K562 treated with DMSO at 1 percent for 48 hours (cell line): ENCODE results near the gene MAP3K3. TPM values are rescaled to one million over a fixed set of nuclear protein-coding genes. Genes with fewer than 3 reads are reported as not detected.

Experiments
- total RNA-seq: library from RNA; unstranded; fragments of 300-600 nt; gene quantifications from 2 replicates; pipeline ENCODE4 v1.2.3, GENCODE V29; 2022; ENCODE audit warnings: low replicate concordance; ENCODE audit errors: extremely low read depth

The MAP3K3 gene
- total RNA-seq = not detected in 2 replicates

GRCh38 chr17:63621684-63622573 is at the start of gene MAP3K3:
MAP3K3 (plus strand) TSS chr17:63622417; CDS start chr17:63622760, 343 bp downstream.

GRCh38 chr17:63600569-63601438 is 21.4 kb upstream of the MAP3K3 start, which contains the start of gene TACO1:
TACO1 (plus strand) TSS chr17:63600895; CDS start chr17:63601084, 189 bp downstream.

GRCh38 chr17:63699638-63700527 is 77.7 kb downstream of the MAP3K3 start, which contains the start of gene LIMD2:
LIMD2 (minus strand) TSS chr17:63700125; CDS start chr17:63699298, 827 bp downstream.

GRCh38 chr17:63741408-63742173 is 119.4 kb downstream of the MAP3K3 start, which contains the start of gene STRADA:
STRADA (minus strand) TSS chr17:63741799; CDS start chr17:63728369, 13,430 bp downstream.

Other genes starting within 250 kb of the MAP3K3 start
- gene CYB561, start 176.1 kb upstream of the MAP3K3 start, total RNA-seq = not detected in 2 replicates
- gene ACE, start 145.4 kb upstream of the MAP3K3 start, total RNA-seq = not detected in 2 replicates
- not detected in 2 replicates for gene KCNH6, start 99.1 kb upstream of the MAP3K3 start, total RNA-seq
- not detected in 2 replicates for gene DCAF7, start 71.9 kb upstream of the MAP3K3 start, total RNA-seq
- gene TACO1, start 21.5 kb upstream of the MAP3K3 start, total RNA-seq = not detected in 2 replicates
- gene LIMD2, start 77.7 kb downstream of the MAP3K3 start, total RNA-seq = not detected in 2 replicates
- gene STRADA, start 119.4 kb downstream of the MAP3K3 start, total RNA-seq = not detected in 2 replicates
- not detected in 2 replicates for gene CCDC47, start 151.2 kb downstream of the MAP3K3 start, total RNA-seq
- gene DDX42, start 151.8 kb downstream of the MAP3K3 start, total RNA-seq = not detected in 2 replicates
- gene PSMC5, start 205.0 kb downstream of the MAP3K3 start, total RNA-seq = 726 TPM in 1 of 2 replicates, not detected in the other
- not detected in 2 replicates for gene FTSJ3, start 205.2 kb downstream of the MAP3K3 start, total RNA-seq
- gene SMARCD2, start 220.3 kb downstream of the MAP3K3 start, total RNA-seq = not detected in 2 replicates